ENCODE results near the gene EPM2A. TPM values are rescaled to one million over a fixed set of nuclear protein-coding genes. Genes with fewer than 3 reads are reported as not detected.

Gene EPM2A
- total and polyA plus RNA-seq, 10 of the 15 experiments (the other 5 are each of a cell fraction or from before 2014, with no cell fraction given): 3.4 to 13.0 (median 7.9) TPM

GRCh38 chr6:145588981-145589380, 146.3 kb downstream of the EPM2A start:
- H3K36me3 ChIP-seq (ENCODE audit: control insufficient read depth in 2 of 2, insufficient read depth in 2 of 2, low read length in 1 of 2): no peaks in the 10 kb centered on the region
- no peak overlapping the region for H3K9ac ChIP-seq (ENCODE audit: control insufficient read depth, insufficient read depth, low read length)
- no peaks in the 10 kb centered on the region for H4K20me1 ChIP-seq (ENCODE audit: control insufficient read depth, insufficient read depth)
- ChIA-PET POLR2A (no interaction called here), CTCF (no interaction called here), RAD21 (ENCODE audit: unreplicated experiment) (no interaction called here), SMC1A (ENCODE audit: uncharacterized antibody, unreplicated experiment) (no interaction called here)
- no peaks in the 10 kb centered on the region; a peak in 1 of 4 replicates for H3K27me3 ChIP-seq (replicated peaks in 1 of 2; ENCODE audit: control insufficient read depth in 2 of 2, insufficient read depth in 2 of 2, low read length in 1 of 2)
- H3K9me3 ChIP-seq (replicated peaks; ENCODE audit: control insufficient read depth, insufficient read depth, low read length): no peaks in the 10 kb centered on the region
- intact Hi-C loops (cut with micrococcal nuclease; ENCODE audit: unreplicated experiment) (no loop called here), in situ Hi-C loops (cut with MboI) (no loop called here)
- H3K4me3 ChIP-seq: no peak overlapping the region
- H3K4me1 ChIP-seq (ENCODE audit: control insufficient read depth, insufficient read depth, low read length): no peaks in the 10 kb centered on the region
- H3K4me2 ChIP-seq (ENCODE audit: control insufficient read depth, insufficient read depth): no peak overlapping the region
- 50% methylated on average over 1 of the region's 1 CpG for WGBS (ENCODE audit: insufficient coverage, insufficient replicate concordance, low lambda C conversion rate, missing lambda C conversion rate)
- no peak for FAIRE-seq
- no peak for ATAC-seq
- H3K27ac ChIP-seq (ENCODE audit: control insufficient read depth, insufficient read depth): no peak overlapping the region
- no peak for DNase-seq (ENCODE audit: low read depth, low spot score)
- no peaks in the 10 kb centered on the region for H3K79me2 ChIP-seq (ENCODE audit: control insufficient read depth, insufficient read depth, low read length)
- no TSS peak for BruUV-seq (replicated peaks)
- H2AFZ ChIP-seq (ENCODE audit: control insufficient read depth, low read depth, low read length): no peak overlapping the region
- TF ChIP-seq E4F1 (IDR thresholded peaks at IDR 0.05; ENCODE audit: borderline replicate concordance, partially characterized antibody) (no peak), KAT2A (conservative IDR thresholded peaks at IDR 0.05; ENCODE audit: control insufficient read depth, low read depth, low read length) (no peak)

GRCh38 chr6:145587334-145587733, 148.0 kb downstream of the EPM2A start:
- ChIA-PET CTCF (no interaction called here), SMC1A (ENCODE audit: uncharacterized antibody, unreplicated experiment) (no interaction called here), POLR2A (no interaction called here), RAD21 (ENCODE audit: unreplicated experiment) (no interaction called here)
- Histone ChIP-seq H3K27ac (ENCODE audit: control insufficient read depth, insufficient read depth) (no peak overlapping the region), H3K9ac (ENCODE audit: control insufficient read depth, insufficient read depth, low read length) (no peak overlapping the region), H3K4me2 (ENCODE audit: control insufficient read depth, insufficient read depth) (no peak overlapping the region), H3K4me3 (no peak overlapping the region), H4K20me1 (ENCODE audit: control insufficient read depth, insufficient read depth) (no peaks in the 10 kb centered on the region), H3K9me3 (replicated peaks; ENCODE audit: control insufficient read depth, insufficient read depth, low read length) (no peaks in the 10 kb centered on the region), H3K27me3 (replicated peaks in 1 of 2; ENCODE audit: control insufficient read depth in 2 of 2, insufficient read depth in 2 of 2, low read length in 1 of 2) (no peaks in the 10 kb centered on the region; a peak in 1 of 4 replicates), H3K79me2 (ENCODE audit: control insufficient read depth, insufficient read depth, low read length) (no peaks in the 10 kb centered on the region), H2AFZ (ENCODE audit: control insufficient read depth, low read depth, low read length) (no peak overlapping the region), H3K36me3 (ENCODE audit: control insufficient read depth in 2 of 2, insufficient read depth in 2 of 2, low read length in 1 of 2) (no peaks in the 10 kb centered on the region), H3K4me1 (ENCODE audit: control insufficient read depth, insufficient read depth, low read length) (no peaks in the 10 kb centered on the region)
- DNase-seq (ENCODE audit: low read depth, low spot score): no peak
- in situ Hi-C loops (cut with MboI) (no loop called here), intact Hi-C loops (cut with micrococcal nuclease; ENCODE audit: unreplicated experiment) (no loop called here)
- no TSS peak for BruUV-seq (replicated peaks)
- TF ChIP-seq ZBTB33 (IDR thresholded peaks at IDR 0.05) (no peak), CHD2 (IDR thresholded peaks at IDR 0.05; ENCODE audit: borderline replicate concordance, low read depth, low read length) (no peak), HSF1 (IDR thresholded peaks at IDR 0.05; ENCODE audit: low read depth, low read length) (no peak), ATF7 (IDR thresholded peaks at IDR 0.05; ENCODE audit: low read depth) (no peak)
- FAIRE-seq: no peak
- no peak for ATAC-seq
